Ovary (tissue), 3 donors: ENCODE results near the gene GOT1.

Experiments used
- CTCF ChIP-seq, 3 donors: fragments of 450-650 bp in 2 of 3; fragments of 200-600 bp in 1 of 3; IDR thresholded peaks; one replicate each; pipeline versions ENCODE4 v1.5.1 to v1.8.0; 2016 to 2022; ENCODE audit warnings: antibody characterized with exemption in 3 of 3, mild to moderate bottlenecking in 1 of 3
- POLR2A ChIP-seq: fragments of 450-650 bp; IDR thresholded peaks from one replicate; pipeline ENCODE4 v1.6.1; 2017; ENCODE audit warnings: antibody characterized with exemption, mild to moderate bottlenecking, moderate library complexity
- donor health status: DM: no; HTN: no; CAD: no.

GRCh38 chr10:99459217-99459616 lies 28.8 kb upstream of the GOT1 start:
- no peak for TF ChIP-seq POLR2A
- no peak for TF ChIP-seq CTCF (IDR thresholded peaks at IDR 0.05)
